ENCODE results near the gene EFNA2. TPM values are rescaled to one million over a fixed set of nuclear protein-coding genes. Genes with fewer than 3 reads are reported as not detected.

The EFNA2 gene
- polyA plus RNA-seq, 2 of the 4 experiments (the other 2 are of a cell fraction), result 0.16 to 1.3 TPM

GRCh38 chr19:1247748-1248138 is 37.9 kb upstream of the EFNA2 start:
- Histone ChIP-seq H3K4me3 (peak overlapping the region; percentile 97; the same call in 1 of the 3 replicates), H3K4me1 (peaks cover 45% of the 10 kb centered on the region), H3K4me2 (peak overlapping the region; percentile 84), H3K9me3 (no peaks in the 10 kb centered on the region), H3K27ac (peak overlapping the region; percentile 93 to 100)
- TF ChIP-seq FOXS1 (CRISPR knock-in tag; IDR thresholded peaks at IDR 0.05) (no peak), KDM1A (IDR thresholded peaks at IDR 0.05; ENCODE audit: low read depth) (peak; percentile 83; the same call in 1 of the 2 replicates), RNF2 (IDR thresholded peaks at IDR 0.05; ENCODE audit: borderline replicate concordance, low read depth) (no peak)
- no peak for FAIRE-seq
- CTCF ChIA-PET, result interaction anchor here (7.5 kb wide), 1 partner anchor 13 kb away, joined by 500 read pairs; the partner anchor contains the start of gene CIRBP
- POLR2A ChIA-PET, result no interaction called here
- peak in 1 of 2 experiments; percentile 4; a peak in 2 of 6 replicates for ATAC-seq
- no peak for DNase-seq (ENCODE audit: low read depth in 1 of 2, low spot score in 1 of 2)
- WGBS (ENCODE audit: missing lambda C conversion rate), result 88% methylated on average over 4 of the region's 8 CpGs

DNA sequence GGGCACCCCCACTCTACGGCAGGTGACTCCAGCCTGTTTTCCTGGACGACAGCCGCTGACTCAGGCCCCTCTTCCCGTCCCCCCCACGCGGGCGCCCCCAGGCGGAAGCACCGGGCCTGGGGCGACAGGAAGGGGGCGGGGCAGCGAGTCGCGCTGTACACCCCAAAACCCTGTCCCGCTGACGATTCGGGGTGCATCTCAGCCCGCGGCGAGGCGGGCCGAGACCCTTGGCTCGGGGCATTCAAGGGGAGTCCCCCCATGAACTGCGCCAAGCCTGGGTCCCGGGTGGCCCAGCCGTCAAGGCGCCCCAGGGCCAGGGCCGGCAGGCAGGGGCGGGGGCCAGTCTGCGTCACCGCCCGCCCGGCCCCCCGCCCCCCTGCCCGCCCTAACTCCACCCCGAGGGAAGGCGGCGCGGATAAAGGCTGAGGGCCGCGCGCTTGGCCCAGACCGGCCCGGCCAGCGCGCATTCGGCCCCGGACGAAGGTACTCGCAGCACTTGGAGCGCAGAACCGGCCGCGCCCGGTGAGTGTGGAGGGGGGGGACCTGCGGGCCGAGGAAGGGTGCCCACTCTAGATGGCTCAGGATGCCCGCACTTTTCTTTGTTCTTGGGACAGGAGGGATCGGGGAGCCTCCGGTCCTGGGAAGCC is 37.4 kb upstream of the EFNA2 start, which contains the start of gene MIDN:
Gene MIDN, plus strand, starts transcription at position 445 of the 647 bp plus-strand sequence. CDS start 1,714 bp downstream, outside the sequence.
- DNase-seq (ENCODE audit: low read depth in 1 of 2, low spot score in 1 of 2), result peak in 1 of 2 experiments; percentile 88
- ChIA-PET POLR2A (interaction anchor here (1.0 kb wide), 2 partner anchors 18 to 21 kb away, joined by 4 to 14 read pairs; no protein-coding TSS in a partner anchor), CTCF (interaction anchor here (1.0 kb wide), 1 partner anchor 18 kb away, joined by 8 read pairs; no protein-coding TSS in a partner anchor)
- Histone ChIP-seq H3K4me1 (peaks cover 41% of the 10 kb centered on the region), H3K27ac (peak within 1 kb of the TSS; percentile 93 to 100), H3K9me3 (no peaks in the 10 kb centered on the region), H3K4me2 (peak within 1 kb of the TSS; percentile 84), H3K4me3 (peak within 1 kb of the TSS; percentile 97)
- FAIRE-seq, result no peak
- 0% methylated on average over 14 of the region's 60 CpGs for WGBS (ENCODE audit: missing lambda C conversion rate)
- ATAC-seq, result peak; percentile 7 to 42
- no peak for TF ChIP-seq JUNB (IDR thresholded peaks at IDR 0.05)
- TF ChIP-seq MAZ (IDR thresholded peaks at IDR 0.05; ENCODE audit: borderline replicate concordance, low read depth, low read length), result no peak
- no peak for TF ChIP-seq SMC3 (IDR thresholded peaks at IDR 0.05)
- TF ChIP-seq RARB (CRISPR knock-in tag; IDR thresholded peaks at IDR 0.05), result no peak
- TF ChIP-seq HES2 (IDR thresholded peaks at IDR 0.05), result no peak
- no peak for TF ChIP-seq NPAS2 (CRISPR knock-in tag; IDR thresholded peaks at IDR 0.05; ENCODE audit: borderline replicate concordance)
- TF ChIP-seq HEYL (CRISPR knock-in tag; IDR thresholded peaks at IDR 0.05), result no peak
- peak; percentile 87 to 90 for TF ChIP-seq JUN (IDR thresholded peaks at IDR 0.05)
- TF ChIP-seq RAD21 (conservative IDR thresholded peaks at IDR 0.05 in 1 of 2, IDR thresholded peaks at IDR 0.05 in 1 of 2), result no peak
- no peak for TF ChIP-seq SREBF2 (IDR thresholded peaks at IDR 0.05)
- TF ChIP-seq EP300 (IDR thresholded peaks at IDR 0.05), result no peak
- TF ChIP-seq EHMT2 (IDR thresholded peaks at IDR 0.05; ENCODE audit: low read depth), result no peak
- no peak for TF ChIP-seq KDM5A (IDR thresholded peaks at IDR 0.05)
- TF ChIP-seq ZFP36 (IDR thresholded peaks at IDR 0.05; ENCODE audit: borderline replicate concordance, partially characterized antibody), result no peak
- no peak for TF ChIP-seq CHD2 (IDR thresholded peaks at IDR 0.05; ENCODE audit: low read length, partially characterized antibody)
- TF ChIP-seq HOXA7 (CRISPR knock-in tag; IDR thresholded peaks at IDR 0.05), result 0 out of 2 replicates have a peak, but pooled peaks have one; percentile 60
- no peak for TF ChIP-seq ZC3H11A (IDR thresholded peaks at IDR 0.05)
- TF ChIP-seq, protein P1, sequence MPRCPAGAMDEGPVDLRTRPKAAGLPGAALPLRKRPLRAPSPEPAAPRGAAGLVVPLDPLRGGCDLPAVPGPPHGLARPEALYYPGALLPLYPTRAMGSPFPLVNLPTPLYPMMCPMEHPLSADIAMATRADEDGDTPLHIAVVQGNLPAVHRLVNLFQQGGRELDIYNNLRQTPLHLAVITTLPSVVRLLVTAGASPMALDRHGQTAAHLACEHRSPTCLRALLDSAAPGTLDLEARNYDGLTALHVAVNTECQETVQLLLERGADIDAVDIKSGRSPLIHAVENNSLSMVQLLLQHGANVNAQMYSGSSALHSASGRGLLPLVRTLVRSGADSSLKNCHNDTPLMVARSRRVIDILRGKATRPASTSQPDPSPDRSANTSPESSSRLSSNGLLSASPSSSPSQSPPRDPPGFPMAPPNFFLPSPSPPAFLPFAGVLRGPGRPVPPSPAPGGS (IDR thresholded peaks at IDR 0.05), result peak; percentile 87; the same call in 2 of the 3 replicates
- no peak for TF ChIP-seq NR3C1 (IDR thresholded peaks at IDR 0.05)
- TF ChIP-seq TFCP2L1 (CRISPR knock-in tag; IDR thresholded peaks at IDR 0.05), result no peak; the same call in 1 of the 2 replicates
- no peak for TF ChIP-seq RCOR1 (IDR thresholded peaks at IDR 0.05; ENCODE audit: low read depth, low read length)
- no peak for TF ChIP-seq ESRRA (IDR thresholded peaks at IDR 0.05; ENCODE audit: borderline replicate concordance, low read length)
- no peak for TF ChIP-seq ZNF302 (CRISPR knock-in tag; IDR thresholded peaks at IDR 0.05)
- TF ChIP-seq ZSCAN20 (CRISPR knock-in tag; IDR thresholded peaks at IDR 0.05), result no peak
- TF ChIP-seq HOXB5 (CRISPR knock-in tag; IDR thresholded peaks at IDR 0.05), result no peak
- TF ChIP-seq FOXS1 (CRISPR knock-in tag; IDR thresholded peaks at IDR 0.05), result no peak
- TF ChIP-seq ATOH8 (CRISPR knock-in tag; IDR thresholded peaks at IDR 0.05; ENCODE audit: low read depth), result no peak
- peak; percentile 10; the same call in 1 of the 2 replicates for TF ChIP-seq GATA3 (IDR thresholded peaks at IDR 0.05; ENCODE audit: borderline replicate concordance)
- no peak for TF ChIP-seq HDAC2 (IDR thresholded peaks at IDR 0.05)
- TF ChIP-seq USF2 (IDR thresholded peaks at IDR 0.05), result no peak
- TF ChIP-seq KDM1A (IDR thresholded peaks at IDR 0.05; ENCODE audit: low read depth), result no peak
- no peak for TF ChIP-seq RFX5 (IDR thresholded peaks at IDR 0.05)
- no peak for TF ChIP-seq CBX8 (IDR thresholded peaks at IDR 0.05)
- no peak for TF ChIP-seq FOSL2 (IDR thresholded peaks at IDR 0.05)
- peak; percentile 63 for TF ChIP-seq FOSL2 (CRISPR knock-in tag; IDR thresholded peaks at IDR 0.05)

Measured in A549 (cell line).